K562 (cell line): Measurements from ENCODE around the gene CTF1. TPM values are rescaled to one million over a fixed set of nuclear protein-coding genes. Genes with fewer than 3 reads are reported as not detected.

ENCODE experiments used
- BRCA1 ChIP-seq, 2 experiments: fragments of 450-650 bp in 1 of 2; sonication (generic) in 1 of 2; formaldehyde crosslinking in 1 of 2; IDR thresholded peaks; 2 replicates each; pipeline versions ENCODE4 v1.5.0 to v1.6.1; 2017 to 2020; ENCODE audit warnings: mild to moderate bottlenecking in 1 of 2, missing genetic modification reagents in 1 of 2
- NR2C2 ChIP-seq, 2 experiments: fragments of 200-800 bp in 1 of 2; sonication (Bioruptor generic) in 1 of 2; sonication (generic) in 1 of 2; formaldehyde crosslinking in 1 of 2; IDR thresholded peaks; 2 replicates each; pipeline versions ENCODE4 v1.6.1 to v1.8.0; 2016 to 2022; ENCODE audit warnings: mild to moderate bottlenecking in 1 of 2, missing compliant biosample characterization in 1 of 2, missing genetic modification characterization in 1 of 2, missing genetic modification reagents in 1 of 2
- NUFIP1 ChIP-seq: fragments of 450-650 bp; IDR thresholded peaks from 2 replicates; pipeline ENCODE4 v1.6.1; 2018; ENCODE audit not compliant: partially characterized antibody
- PHF8 ChIP-seq: fragments of 200-600 bp; sonication (generic); IDR thresholded peaks from 2 replicates; pipeline ENCODE4 v1.6.1; 2012; ENCODE audit warnings: mixed run types, mild to moderate bottlenecking, inconsistent platforms, low read length, moderate library complexity, borderline replicate concordance
- POLR3A ChIP-seq: IDR thresholded peaks from 2 replicates; pipeline ENCODE4 v1.6.1; 2011; ENCODE audit warnings: borderline replicate concordance, mild to moderate bottlenecking, moderate library complexity; ENCODE audit not compliant: insufficient read length, insufficient read depth; ENCODE audit errors: extremely low read depth
- SNRNP70 ChIP-seq: fragments of 200-400 bp; formaldehyde crosslinking; optimal IDR thresholded peaks from 2 replicates; pipeline ENCODE3; 2017; ENCODE audit warnings: low read depth, low read length
- ZNF174 ChIP-seq: fragments of 250-450 bp; sonication (Bioruptor Pico); IDR thresholded peaks from 2 replicates; pipeline ENCODE4 v1.4.0; 2020; ENCODE audit warnings: mild to moderate bottlenecking
- polyA plus RNA-seq, 8 experiments: library from polyadenylated mRNA; depleted of rRNA in 4 of 8; stranded (reverse) in 5 of 8; unstranded in 3 of 8; fragments of >200 nt; fragmentation: Nextera tagmentation in 2 of 8; fragmentation: Illumina TruSeq in 1 of 8; extraction: Ambion mirVana in 2 of 8; extraction: Trizol in 1 of 8; gene quantifications; 2 replicates each; pipeline versions ENCODE4 v1.2.1 to v1.2.3, GENCODE V29; 2011 to 2014; ENCODE audit warnings: inconsistent platforms in 1 of 8, missing spikeins in 1 of 8
- total RNA-seq, 7 experiments: library from RNA; depleted of rRNA in 6 of 7; stranded (reverse); fragments of >200 nt in 6 of 7; fragmentation: Illumina TruSeq in 2 of 7; extraction: Trizol in 2 of 7; gene quantifications; 2 replicates each; pipeline versions ENCODE4 v1.2.1 to v1.2.3, GENCODE V29; 2011 to 2021; ENCODE audit warnings: low replicate concordance in 1 of 7
- TF ChIP-seq, protein P1 (sequence below), 2 experiments: fragments of 450-650 bp; IDR thresholded peaks; 2 replicates each; pipeline ENCODE4 v1.6.1; 2016
- TF ChIP-seq, protein P2 (sequence below): IDR thresholded peaks from 2 replicates; pipeline ENCODE4 v1.6.1; 2016; ENCODE audit warnings: missing genetic modification characterization, missing compliant biosample characterization
- TF ChIP-seq, protein P3 (sequence below): IDR thresholded peaks from 2 replicates; pipeline ENCODE4 v1.6.1; 2011; ENCODE audit not compliant: insufficient read length; ENCODE audit errors: extremely low read depth
- TF ChIP-seq, protein P4 (sequence below), 3 experiments: fragments of 200-800 bp in 1 of 3; fragments of 250-450 bp in 1 of 3; fragments of 450-650 bp in 1 of 3; sonication (Bioruptor Pico) in 1 of 3; sonication (Bioruptor generic) in 1 of 3; formaldehyde crosslinking in 1 of 3; IDR thresholded peaks; 2 replicates each; pipeline versions ENCODE4 v1.6.1 to v1.8.0; 2016 to 2022; ENCODE audit warnings: mild to moderate bottlenecking in 2 of 3, missing genetic modification characterization in 2 of 3, missing compliant biosample characterization in 1 of 3, moderate library complexity in 1 of 3
- TF ChIP-seq, protein P5 (sequence below): fragments of 450-650 bp; IDR thresholded peaks from 2 replicates; pipeline ENCODE4 v1.6.1; 2016
- TF ChIP-seq, protein P6 (sequence below): sonication (generic); formaldehyde crosslinking; IDR thresholded peaks from 2 replicates; pipeline ENCODE4 v1.4.0; 2020; ENCODE audit warnings: mild to moderate bottlenecking, missing genetic modification reagents

The CTF1 gene
- total and polyA plus RNA-seq, 9 of the 15 experiments (the other 6 are each of a cell fraction or from before 2014, with no cell fraction given) = 0.24 to 2.5 (median 0.44) TPM

DNA sequence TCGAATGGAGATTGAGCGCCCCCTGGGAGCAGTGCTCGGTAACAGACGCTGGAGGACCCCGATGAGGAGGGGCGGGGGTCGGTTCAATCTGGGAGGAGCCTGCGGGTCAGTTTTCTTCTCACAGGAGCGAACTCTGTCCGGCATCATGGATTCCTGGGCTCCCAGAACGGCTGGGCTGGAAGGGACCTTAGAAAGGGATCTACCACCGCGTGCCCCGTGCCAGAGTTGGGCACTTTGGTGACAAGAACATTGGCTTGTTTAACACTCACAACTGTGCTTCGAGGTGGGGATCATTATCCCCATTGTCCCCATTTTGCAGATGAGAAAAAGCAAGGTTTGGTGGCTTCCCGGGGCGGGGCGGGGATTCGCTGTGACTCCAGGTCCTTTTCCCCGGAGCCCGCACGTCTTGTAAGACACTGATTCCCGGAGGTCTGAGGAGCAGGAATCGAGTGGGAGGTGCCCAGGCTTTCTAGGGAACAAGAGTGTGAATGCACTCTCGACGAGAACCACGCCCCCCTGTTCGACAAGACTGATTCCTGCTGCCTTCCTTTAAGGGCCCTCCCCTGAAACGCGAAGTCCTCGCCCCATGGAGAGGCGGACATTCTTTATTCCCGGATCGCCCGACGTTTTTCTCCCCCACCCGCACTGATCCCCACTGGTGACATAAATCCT, 25.5 kb downstream of the CTF1 start (continued):
- TF ChIP-seq, protein P1, sequence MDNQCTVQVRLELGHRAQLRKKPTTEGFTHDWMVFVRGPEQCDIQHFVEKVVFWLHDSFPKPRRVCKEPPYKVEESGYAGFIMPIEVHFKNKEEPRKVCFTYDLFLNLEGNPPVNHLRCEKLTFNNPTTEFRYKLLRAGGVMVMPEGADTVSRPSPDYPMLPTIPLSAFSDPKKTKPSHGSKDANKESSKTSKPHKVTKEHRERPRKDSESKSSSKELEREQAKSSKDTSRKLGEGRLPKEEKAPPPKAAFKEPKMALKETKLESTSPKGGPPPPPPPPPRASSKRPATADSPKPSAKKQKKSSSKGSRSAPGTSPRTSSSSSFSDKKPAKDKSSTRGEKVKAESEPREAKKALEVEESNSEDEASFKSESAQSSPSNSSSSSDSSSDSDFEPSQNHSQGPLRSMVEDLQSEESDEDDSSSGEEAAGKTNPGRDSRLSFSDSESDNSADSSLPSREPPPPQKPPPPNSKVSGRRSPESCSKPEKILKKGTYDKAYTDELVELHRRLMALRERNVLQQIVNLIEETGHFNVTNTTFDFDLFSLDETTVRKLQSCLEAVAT (IDR thresholded peaks at IDR 0.05) = peak in 1 of 2 experiments; percentile 92; a peak in 2 of 4 replicates
- no peak for TF ChIP-seq NUFIP1
- TF ChIP-seq BRCA1 (IDR thresholded peaks at IDR 0.05) = no peak
- TF ChIP-seq BRCA1 (CRISPR knock-in tag; IDR thresholded peaks at IDR 0.05) = no peak
- TF ChIP-seq PHF8 = peak; percentile 46; the same call in 1 of the 2 replicates
- TF ChIP-seq NR2C2 (CRISPR knock-in tag; IDR thresholded peaks at IDR 0.05) = no peak
- TF ChIP-seq NR2C2 (tag; IDR thresholded peaks at IDR 0.05) = no peak
- TF ChIP-seq, protein P2, sequence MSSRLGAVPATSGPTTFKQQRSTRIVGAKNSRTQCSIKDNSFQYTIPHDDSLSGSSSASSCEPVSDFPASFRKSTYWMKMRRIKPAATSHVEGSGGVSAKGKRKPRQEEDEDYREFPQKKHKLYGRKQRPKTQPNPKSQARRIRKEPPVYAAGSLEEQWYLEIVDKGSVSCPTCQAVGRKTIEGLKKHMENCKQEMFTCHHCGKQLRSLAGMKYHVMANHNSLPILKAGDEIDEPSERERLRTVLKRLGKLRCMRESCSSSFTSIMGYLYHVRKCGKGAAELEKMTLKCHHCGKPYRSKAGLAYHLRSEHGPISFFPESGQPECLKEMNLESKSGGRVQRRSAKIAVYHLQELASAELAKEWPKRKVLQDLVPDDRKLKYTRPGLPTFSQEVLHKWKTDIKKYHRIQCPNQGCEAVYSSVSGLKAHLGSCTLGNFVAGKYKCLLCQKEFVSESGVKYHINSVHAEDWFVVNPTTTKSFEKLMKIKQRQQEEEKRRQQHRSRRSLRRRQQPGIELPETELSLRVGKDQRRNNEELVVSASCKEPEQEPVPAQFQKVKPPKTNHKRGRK (tag) = no peak
- TF ChIP-seq, protein P3, sequence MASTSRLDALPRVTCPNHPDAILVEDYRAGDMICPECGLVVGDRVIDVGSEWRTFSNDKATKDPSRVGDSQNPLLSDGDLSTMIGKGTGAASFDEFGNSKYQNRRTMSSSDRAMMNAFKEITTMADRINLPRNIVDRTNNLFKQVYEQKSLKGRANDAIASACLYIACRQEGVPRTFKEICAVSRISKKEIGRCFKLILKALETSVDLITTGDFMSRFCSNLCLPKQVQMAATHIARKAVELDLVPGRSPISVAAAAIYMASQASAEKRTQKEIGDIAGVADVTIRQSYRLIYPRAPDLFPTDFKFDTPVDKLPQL = no peak
- no peak for TF ChIP-seq POLR3A
- TF ChIP-seq, protein P4, sequence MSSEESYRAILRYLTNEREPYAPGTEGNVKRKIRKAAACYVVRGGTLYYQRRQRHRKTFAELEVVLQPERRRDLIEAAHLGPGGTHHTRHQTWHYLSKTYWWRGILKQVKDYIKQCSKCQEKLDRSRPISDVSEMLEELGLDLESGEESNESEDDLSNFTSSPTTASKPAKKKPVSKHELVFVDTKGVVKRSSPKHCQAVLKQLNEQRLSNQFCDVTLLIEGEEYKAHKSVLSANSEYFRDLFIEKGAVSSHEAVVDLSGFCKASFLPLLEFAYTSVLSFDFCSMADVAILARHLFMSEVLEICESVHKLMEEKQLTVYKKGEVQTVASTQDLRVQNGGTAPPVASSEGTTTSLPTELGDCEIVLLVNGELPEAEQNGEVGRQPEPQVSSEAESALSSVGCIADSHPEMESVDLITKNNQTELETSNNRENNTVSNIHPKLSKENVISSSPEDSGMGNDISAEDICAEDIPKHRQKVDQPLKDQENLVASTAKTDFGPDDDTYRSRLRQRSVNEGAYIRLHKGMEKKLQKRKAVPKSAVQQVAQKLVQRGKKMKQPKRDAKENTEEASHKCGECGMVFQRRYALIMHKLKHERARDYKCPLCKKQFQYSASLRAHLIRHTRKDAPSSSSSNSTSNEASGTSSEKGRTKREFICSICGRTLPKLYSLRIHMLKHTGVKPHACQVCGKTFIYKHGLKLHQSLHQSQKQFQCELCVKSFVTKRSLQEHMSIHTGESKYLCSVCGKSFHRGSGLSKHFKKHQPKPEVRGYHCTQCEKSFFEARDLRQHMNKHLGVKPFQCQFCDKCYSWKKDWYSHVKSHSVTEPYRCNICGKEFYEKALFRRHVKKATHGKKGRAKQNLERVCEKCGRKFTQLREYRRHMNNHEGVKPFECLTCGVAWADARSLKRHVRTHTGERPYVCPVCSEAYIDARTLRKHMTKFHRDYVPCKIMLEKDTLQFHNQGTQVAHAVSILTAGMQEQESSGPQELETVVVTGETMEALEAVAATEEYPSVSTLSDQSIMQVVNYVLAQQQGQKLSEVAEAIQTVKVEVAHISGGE (CRISPR knock-in tag; IDR thresholded peaks at IDR 0.05) = peak in 1 of 3 experiments; percentile 5; a peak in 1 of 6 replicates
- no peak for TF ChIP-seq SNRNP70
- no peak for TF ChIP-seq ZNF174 (CRISPR knock-in tag)
- TF ChIP-seq, protein P5, sequence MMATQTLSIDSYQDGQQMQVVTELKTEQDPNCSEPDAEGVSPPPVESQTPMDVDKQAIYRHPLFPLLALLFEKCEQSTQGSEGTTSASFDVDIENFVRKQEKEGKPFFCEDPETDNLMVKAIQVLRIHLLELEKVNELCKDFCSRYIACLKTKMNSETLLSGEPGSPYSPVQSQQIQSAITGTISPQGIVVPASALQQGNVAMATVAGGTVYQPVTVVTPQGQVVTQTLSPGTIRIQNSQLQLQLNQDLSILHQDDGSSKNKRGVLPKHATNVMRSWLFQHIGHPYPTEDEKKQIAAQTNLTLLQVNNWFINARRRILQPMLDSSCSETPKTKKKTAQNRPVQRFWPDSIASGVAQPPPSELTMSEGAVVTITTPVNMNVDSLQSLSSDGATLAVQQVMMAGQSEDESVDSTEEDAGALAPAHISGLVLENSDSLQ = no peak
- TF ChIP-seq, protein P6, sequence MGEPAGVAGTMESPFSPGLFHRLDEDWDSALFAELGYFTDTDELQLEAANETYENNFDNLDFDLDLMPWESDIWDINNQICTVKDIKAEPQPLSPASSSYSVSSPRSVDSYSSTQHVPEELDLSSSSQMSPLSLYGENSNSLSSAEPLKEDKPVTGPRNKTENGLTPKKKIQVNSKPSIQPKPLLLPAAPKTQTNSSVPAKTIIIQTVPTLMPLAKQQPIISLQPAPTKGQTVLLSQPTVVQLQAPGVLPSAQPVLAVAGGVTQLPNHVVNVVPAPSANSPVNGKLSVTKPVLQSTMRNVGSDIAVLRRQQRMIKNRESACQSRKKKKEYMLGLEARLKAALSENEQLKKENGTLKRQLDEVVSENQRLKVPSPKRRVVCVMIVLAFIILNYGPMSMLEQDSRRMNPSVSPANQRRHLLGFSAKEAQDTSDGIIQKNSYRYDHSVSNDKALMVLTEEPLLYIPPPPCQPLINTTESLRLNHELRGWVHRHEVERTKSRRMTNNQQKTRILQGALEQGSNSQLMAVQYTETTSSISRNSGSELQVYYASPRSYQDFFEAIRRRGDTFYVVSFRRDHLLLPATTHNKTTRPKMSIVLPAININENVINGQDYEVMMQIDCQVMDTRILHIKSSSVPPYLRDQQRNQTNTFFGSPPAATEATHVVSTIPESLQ = no peak
